HG02852 (cell line): ENCODE results near the gene MT1HL1.
"Not testable (repeated sequence)": the region's sequence is repeated elsewhere in the genome, so short reads cannot be mapped to it uniquely, and the experiment has no call there.

ENCODE experiments used
- ATAC-seq: cut with Tn5 transposase; IDR thresholded peaks from one replicate; pipeline ENCODE4 v1.9.1; 2021; ENCODE audit warnings: mild to moderate bottlenecking, moderate library complexity; ENCODE audit not compliant: unreplicated experiment

The MT1HL1 gene

GRCh38 chr1:237018896-237019295 lies 14.7 kb upstream of the MT1HL1 start:
- ATAC-seq = no peak

GRCh38 chr1:237016626-237017025 lies 12.4 kb upstream of the MT1HL1 start:
- no peak for ATAC-seq

- no peak for ATAC-seq
Observed at GRCh38 chr1:237013608-237014007, 9.4 kb upstream of the MT1HL1 start.

DNA sequence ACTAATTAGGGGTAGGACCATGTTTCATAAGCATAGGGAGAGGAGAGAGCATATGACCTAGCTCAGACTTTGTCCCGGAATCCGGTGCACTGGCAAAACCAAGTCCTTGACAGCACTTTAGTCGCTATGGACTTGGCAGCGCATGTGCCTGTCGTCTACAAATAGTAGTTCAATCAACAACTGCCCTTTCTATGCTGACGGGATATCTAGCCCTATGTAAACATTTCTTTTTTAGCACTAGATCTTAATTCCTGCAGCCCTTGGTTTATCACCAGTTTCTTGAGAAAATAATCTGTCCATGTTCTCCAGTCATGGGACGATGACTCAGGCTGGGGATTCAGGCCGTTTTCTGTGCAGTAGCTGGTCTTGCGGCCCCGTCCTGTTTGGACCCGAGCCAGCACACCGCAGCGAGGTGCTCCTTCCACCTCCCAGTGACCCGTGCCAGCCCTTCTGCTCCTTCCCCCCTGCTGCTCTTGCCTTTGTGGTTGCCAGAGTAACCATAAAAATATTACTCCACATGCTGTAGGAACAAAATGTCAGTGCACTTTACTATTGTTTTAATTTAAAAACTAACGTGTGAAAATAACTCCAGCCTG lies 8.6 kb upstream of the MT1HL1 start:
- ATAC-seq = no peak

GRCh38 chr1:237012361-237012760 lies 8.1 kb upstream of the MT1HL1 start:
- ATAC-seq = no peak

DNA sequence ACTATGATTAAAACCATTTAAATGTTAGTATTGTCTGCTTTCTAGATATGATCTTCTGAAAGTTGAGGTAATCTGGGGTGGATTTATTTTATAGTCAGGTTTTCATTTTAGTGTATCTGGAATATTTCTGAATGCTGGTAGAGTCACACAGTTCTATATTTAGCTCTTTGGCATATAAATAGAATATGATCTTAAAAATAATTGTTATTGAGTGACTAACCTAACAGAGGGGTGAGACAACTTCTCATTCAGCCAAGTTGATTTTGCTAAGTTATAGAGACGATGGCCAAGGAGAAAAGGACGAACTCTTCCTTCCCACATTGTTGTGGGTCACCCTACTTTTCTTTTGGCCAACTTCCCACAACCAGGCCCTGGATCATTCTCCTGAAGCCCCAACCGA lies 7.2 kb upstream of the MT1HL1 start:
- ATAC-seq = no peak

DNA sequence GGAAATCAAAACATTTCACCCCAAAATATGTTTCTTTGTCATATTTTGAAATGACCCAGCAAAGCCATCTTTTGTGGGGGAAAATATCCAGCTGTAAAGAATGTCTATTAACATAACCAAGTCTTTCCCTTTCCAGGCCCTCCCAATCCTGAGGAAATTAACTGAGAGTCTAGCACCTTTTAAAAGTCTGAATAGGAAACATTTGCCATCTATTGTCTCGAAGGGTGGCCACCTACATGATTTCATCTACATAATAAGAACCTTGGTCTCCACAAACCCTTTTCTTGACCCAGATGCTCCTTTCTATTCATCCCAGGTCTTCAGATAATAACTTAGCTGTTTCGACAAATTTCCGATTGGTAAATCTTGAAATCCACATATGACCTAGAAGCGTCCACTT lies 5.4 kb upstream of the MT1HL1 start:
- ATAC-seq = no peak

- ATAC-seq = no peak
Observed at GRCh38 chr1:237007147-237007881, 3.1 kb upstream of the MT1HL1 start.

- no peak for ATAC-seq
Observed at GRCh38 chr1:237005674-237006073, 1.4 kb upstream of the MT1HL1 start.

DNA sequence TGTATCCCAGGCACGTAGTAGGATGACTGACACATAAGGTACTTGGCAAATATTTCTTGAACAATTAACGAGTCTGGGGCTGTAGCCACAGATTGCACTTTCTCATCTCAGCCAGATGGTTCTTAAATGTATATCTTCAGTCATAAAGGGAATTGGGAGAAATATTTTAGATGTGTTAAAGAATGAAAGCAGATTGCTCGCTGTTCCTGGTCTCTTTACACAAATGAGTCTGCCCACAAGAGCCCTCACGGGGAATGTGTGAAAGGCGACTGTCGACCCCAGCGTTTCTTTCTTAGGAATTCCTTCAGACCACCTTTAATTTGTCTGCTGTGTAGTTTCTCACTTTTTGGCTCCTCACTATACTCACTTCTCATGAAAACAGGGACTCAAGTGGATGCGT lies 725 bp downstream of the MT1HL1 start:
- no peak for ATAC-seq

- no peak for ATAC-seq
Observed at GRCh38 chr1:237000191-237000590, 4.0 kb downstream of the MT1HL1 start.

DNA sequence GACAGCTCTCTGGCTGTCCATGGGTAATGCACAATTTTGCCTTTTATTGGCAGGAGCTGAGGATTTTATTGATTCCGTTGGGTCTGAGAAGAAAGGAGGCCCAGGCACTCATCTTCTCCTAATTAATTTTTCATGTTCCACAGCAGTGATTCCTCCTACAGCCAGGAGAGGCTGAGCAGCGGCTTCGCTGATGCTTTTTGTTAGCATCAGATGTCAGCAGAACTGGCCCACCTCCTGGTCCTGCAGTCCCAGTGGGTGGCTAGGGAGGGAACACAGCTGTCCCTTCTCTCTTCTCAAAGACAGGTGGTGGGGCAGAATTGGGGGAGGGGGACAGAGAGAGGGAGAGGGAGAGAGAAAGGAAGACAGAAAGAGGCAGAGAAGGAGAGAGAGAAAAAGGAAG lies 5.7 kb downstream of the MT1HL1 start:
- ATAC-seq = no peak

DNA sequence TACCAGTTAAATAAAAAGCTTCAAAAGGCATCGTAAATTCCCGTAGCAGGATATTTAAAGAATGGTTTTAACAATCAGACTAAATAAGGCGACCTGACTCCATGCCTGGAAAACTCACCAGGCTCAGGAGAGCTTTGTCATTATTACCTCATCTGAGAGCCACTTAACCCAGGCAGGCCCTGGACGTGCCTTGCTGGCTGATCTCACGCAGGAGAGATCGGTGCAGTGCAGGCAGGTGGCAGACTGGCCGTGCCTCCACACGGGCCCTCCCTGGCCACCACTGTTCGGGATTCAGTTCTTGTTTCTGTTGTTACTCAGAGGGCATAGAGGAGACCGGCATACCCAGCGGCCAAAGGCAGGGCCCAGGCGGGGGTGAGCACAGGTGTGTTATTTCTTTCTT lies 6.4 kb downstream of the MT1HL1 start:
- no peak for ATAC-seq

DNA sequence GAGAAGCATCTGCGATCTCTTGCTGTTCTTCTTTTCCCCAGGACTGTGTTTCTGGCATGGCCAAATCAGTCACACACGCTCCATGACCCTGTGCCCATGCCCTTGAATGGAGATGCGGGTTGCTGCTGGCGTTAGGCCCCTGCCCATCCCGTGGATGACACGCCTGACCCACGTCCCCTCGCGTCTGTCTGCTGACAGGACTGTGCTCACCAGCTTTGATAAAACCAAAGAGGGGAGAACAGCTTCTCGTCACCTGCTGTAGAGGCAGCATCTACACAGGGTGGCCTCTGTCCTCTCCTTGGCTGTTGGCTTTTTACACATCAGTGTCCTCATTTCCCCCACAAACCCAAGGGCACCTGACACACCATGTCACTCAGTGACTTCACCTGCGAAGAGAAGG lies 6.9 kb downstream of the MT1HL1 start:
- ATAC-seq = no peak

- no peak for ATAC-seq
Observed at GRCh38 chr1:236994450-236994849, 9.8 kb downstream of the MT1HL1 start.

DNA sequence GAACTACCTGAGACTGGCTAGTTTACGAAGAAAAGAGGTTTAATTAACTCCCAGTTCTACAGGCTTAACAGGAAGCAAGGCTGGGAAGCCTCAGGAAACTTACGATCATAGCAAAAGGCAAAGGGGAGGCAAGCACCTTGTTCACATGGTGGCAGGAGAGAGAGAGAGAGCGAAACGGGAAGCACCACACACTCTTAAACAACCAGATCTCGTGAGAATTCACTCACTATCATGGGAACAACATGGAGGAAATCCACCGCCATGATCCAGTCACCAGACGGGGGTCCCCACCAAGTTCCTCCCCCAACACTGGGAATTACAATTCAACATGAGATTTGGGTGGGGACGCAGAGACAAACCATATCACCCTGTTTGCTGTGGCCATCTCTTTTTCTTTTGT lies 11.8 kb downstream of the MT1HL1 start:
- no peak for ATAC-seq

GRCh38 chr1:236990052-236990445 lies 14.2 kb downstream of the MT1HL1 start:
- peak; percentile 75 for ATAC-seq

GRCh38 chr1:236989290-236990051 lies 14.8 kb downstream of the MT1HL1 start:
- no peak for ATAC-seq

- no peak for ATAC-seq
Observed at GRCh38 chr1:236983818-236984217, 20.4 kb downstream of the MT1HL1 start.

DNA sequence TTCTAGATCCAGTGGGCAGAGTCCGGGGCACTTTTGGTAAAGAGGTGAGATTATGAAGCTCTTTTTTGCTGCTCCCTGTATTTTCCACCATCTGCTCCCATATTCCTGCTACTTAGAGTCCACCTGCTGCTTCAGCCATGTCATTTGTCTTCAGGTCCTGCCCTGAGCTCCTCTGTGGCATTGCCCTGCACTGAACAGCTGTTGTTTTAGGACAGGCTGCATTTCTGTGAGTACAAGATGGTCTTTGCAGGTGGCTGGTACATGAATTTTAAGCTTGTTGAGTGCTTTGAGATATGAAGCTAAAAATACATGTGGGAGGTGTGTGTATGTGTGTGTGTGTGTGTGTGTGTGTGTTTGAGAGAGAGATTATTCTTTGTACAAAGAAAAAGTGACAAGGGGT lies 21.9 kb downstream of the MT1HL1 start:
- ATAC-seq = no peak

DNA sequence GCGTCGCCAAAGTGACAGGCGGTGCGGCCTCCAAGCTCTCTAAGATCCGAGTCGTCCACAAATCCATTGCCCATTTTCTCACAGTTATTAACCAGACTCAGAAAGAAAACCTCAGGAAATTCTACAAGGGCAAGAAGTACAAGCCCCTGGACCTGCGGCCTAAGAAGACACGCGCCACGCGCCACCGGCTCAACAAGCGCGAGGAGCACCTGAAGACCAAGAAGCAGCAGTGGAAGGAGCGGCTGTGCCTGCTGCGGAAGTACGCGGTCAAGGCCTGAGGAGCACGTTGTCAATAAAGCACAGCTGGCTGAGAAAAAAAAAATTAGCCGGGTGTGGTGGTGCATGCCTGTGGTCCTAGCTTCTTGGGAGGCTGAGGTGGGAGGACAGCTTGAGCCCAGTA lies 22.8 kb downstream of the MT1HL1 start:
- not testable (repeated sequence) for ATAC-seq

- ATAC-seq = no peak
Observed at GRCh38 chr1:236980673-236981072, 23.6 kb downstream of the MT1HL1 start.
